Effector memory CD8-positive, alpha-beta T cell (primary cell): ENCODE results near the gene WDR31.

Source experiments
- ATAC-seq: fragments of 150-1000 bp; cut with Tn5 transposase; replicated peaks from 2 replicates; pipeline ENCODE4 v1.10.0; 2021; ENCODE audit warnings: mild to moderate bottlenecking, moderate library complexity
- DNase-seq, 3 experiments: peaks; one replicate each; pipeline ENCODE4 v3.0.0; 2021
- H3K27ac Mint-ChIP-seq, 2 donors: one replicate each; pipeline ENCODE4 v1.8.0; 2022; ENCODE audit warnings: mild to moderate bottlenecking in 2 of 2, mixed read lengths in 2 of 2, moderate library complexity in 2 of 2
- H3K27me3 Mint-ChIP-seq, 2 donors: one replicate each; pipeline ENCODE4 v1.8.0; 2022; ENCODE audit warnings: mixed read lengths in 2 of 2
- H3K36me3 Mint-ChIP-seq: one replicate; pipeline ENCODE4 v1.8.0; 2022; ENCODE audit warnings: mild to moderate bottlenecking, moderate library complexity, mixed read lengths; ENCODE audit not compliant: insufficient read depth
- H3K4me1 Mint-ChIP-seq, 2 donors: one replicate each; pipeline ENCODE4 v1.8.0; 2022; ENCODE audit warnings: low read depth in 2 of 2, mixed read lengths in 2 of 2
- H3K4me3 Mint-ChIP-seq, 2 donors: one replicate each; pipeline ENCODE4 v1.8.0; 2022; ENCODE audit warnings: mild to moderate bottlenecking in 2 of 2, mixed read lengths in 2 of 2, moderate library complexity in 2 of 2
- H3K9me3 Mint-ChIP-seq, 2 donors: one replicate each; pipeline ENCODE4 v1.8.0; 2022; ENCODE audit warnings: mixed read lengths in 2 of 2

The WDR31 gene

GRCh38 chr9:113290052-113290607 is 49.9 kb downstream of the WDR31 start:
- H3K4me3 Mint-ChIP-seq, result no peak overlapping the region
- no peaks in the 10 kb centered on the region for H3K27me3 Mint-ChIP-seq
- H3K27ac Mint-ChIP-seq, result no peak overlapping the region
- peaks cover 69% of the 10 kb centered on the region for H3K36me3 Mint-ChIP-seq
- ATAC-seq (no peak), DNase-seq (no peak)
- no peaks in the 10 kb centered on the region for H3K4me1 Mint-ChIP-seq
- H3K9me3 Mint-ChIP-seq, result no peaks in the 10 kb centered on the region

- H3K36me3 Mint-ChIP-seq, result peaks cover 79% of the 10 kb centered on the region
- no peak overlapping the region for H3K4me3 Mint-ChIP-seq
- ATAC-seq (no peak), DNase-seq (no peak)
- no peaks in the 10 kb centered on the region for H3K27me3 Mint-ChIP-seq
- H3K27ac Mint-ChIP-seq, result no peak overlapping the region
- no peaks in the 10 kb centered on the region for H3K9me3 Mint-ChIP-seq
- no peaks in the 10 kb centered on the region for H3K4me1 Mint-ChIP-seq
Measured at GRCh38 chr9:113289091-113289490, 51.0 kb downstream of the WDR31 start.

GRCh38 chr9:113281356-113281755 is 58.7 kb downstream of the WDR31 start:
- ATAC-seq (no peak), DNase-seq (no peak)
- no peaks in the 10 kb centered on the region for H3K27me3 Mint-ChIP-seq
- peak overlapping the region; percentile 16 to 17 for H3K27ac Mint-ChIP-seq
- peaks cover 0 to 6% of the 10 kb centered on the region in 2 donors for H3K4me1 Mint-ChIP-seq
- peaks cover 67% of the 10 kb centered on the region for H3K36me3 Mint-ChIP-seq
- H3K9me3 Mint-ChIP-seq, result no peaks in the 10 kb centered on the region
- H3K4me3 Mint-ChIP-seq, result no peak overlapping the region

- H3K27ac Mint-ChIP-seq, result no peak overlapping the region
- H3K4me3 Mint-ChIP-seq, result no peak overlapping the region
- ATAC-seq, result no peak
- H3K36me3 Mint-ChIP-seq, result peaks cover 47% of the 10 kb centered on the region
- H3K27me3 Mint-ChIP-seq, result no peaks in the 10 kb centered on the region
- no peak for DNase-seq
- peaks cover 0 to 9% of the 10 kb centered on the region in 2 donors for H3K4me1 Mint-ChIP-seq
- no peaks in the 10 kb centered on the region for H3K9me3 Mint-ChIP-seq
Measured at GRCh38 chr9:113278840-113279239, 61.2 kb downstream of the WDR31 start.

- H3K4me3 Mint-ChIP-seq, result no peak within 1 kb of the TSS
- H3K27ac Mint-ChIP-seq, result no peak within 1 kb of the TSS
- no peaks in the 10 kb centered on the region for H3K9me3 Mint-ChIP-seq
- ATAC-seq (peak; percentile 96), DNase-seq (peak; percentile 90 to 93 (median 92))
- H3K27me3 Mint-ChIP-seq, result no peaks in the 10 kb centered on the region
- H3K36me3 Mint-ChIP-seq, result peaks cover 41% of the 10 kb centered on the region
- H3K4me1 Mint-ChIP-seq, result peaks cover 7 to 8% of the 10 kb centered on the region in 2 donors
Measured at GRCh38 chr9:113275157-113276131, 64.6 kb downstream of the WDR31 start, which contains the start of the genes CDC26 and PRPF4. TSS of gene CDC26 (minus strand) at chr9:113275572. CDS start at chr9:113272507, 3,065 bp downstream. TSS of gene PRPF4 (plus strand) at chr9:113275658. CDS start at chr9:113275744, 86 bp downstream.

DNA sequence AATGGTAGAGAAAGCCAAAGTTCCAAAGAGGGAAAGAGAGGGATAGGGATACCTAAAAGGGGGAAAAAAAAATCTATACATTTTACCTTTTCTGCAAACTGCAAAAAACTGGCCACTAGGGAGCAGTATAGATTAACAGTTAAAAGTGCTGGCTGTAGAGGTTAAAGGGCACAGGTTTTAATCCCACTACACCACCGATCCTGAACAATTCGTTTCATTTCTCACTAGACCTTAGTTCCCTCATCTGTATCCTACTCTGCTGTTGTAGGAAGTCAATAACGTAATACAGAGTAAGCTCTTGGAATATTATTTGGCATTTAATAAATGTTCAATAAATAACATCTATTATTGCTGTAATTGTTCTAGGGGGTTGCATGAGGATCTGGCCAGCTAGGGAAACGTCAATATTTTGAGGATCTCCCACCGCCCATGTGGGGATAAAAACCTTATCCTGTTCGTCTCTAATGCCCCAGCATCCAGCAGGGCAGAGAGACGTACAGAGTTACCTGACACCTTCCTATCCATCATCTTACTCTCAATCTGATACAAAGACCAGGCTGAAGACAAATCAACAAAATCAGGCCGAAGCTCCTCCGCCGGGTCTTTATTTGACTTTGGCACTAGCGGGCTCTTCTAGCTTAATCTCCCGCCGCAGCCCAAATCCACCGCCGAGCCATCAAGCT is 65.5 kb downstream of the WDR31 start:
- ATAC-seq (peak; percentile 15), DNase-seq (peak; percentile 47 to 48 (median 48))
- Mint-ChIP-seq H3K4me1 (peaks cover 9 to 14% of the 10 kb centered on the region in 2 donors), H3K27me3 (no peaks in the 10 kb centered on the region), H3K9me3 (no peaks in the 10 kb centered on the region), H3K36me3 (peaks cover 40% of the 10 kb centered on the region), H3K27ac (no peak overlapping the region), H3K4me3 (no peak overlapping the region)

DNA sequence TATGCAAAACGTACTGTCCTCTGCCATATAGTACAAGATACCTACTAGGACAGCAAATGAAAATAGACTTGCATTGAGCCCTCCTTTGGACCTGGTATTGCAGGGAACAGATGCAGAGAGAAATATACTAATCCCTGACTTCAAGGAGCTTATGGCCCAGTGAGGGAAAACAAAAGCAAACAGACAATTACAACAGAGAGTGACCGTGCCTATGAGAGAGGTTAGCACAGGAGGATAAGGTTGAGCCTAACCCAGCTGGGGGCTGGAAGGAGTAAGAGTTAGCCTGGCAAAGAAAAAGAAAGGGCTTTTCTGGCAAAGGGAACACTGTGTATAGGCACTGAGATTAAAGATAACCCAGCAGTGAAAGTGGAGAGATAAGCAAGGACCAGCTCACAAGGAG is 70.2 kb downstream of the WDR31 start:
- Mint-ChIP-seq H3K27me3 (no peaks in the 10 kb centered on the region), H3K4me3 (no peak overlapping the region), H3K4me1 (peaks cover 8 to 18% of the 10 kb centered on the region in 2 donors), H3K27ac (peak overlapping the region; percentile 9 to 87), H3K9me3 (no peaks in the 10 kb centered on the region), H3K36me3 (peaks cover 57% of the 10 kb centered on the region)
- ATAC-seq (no peak), DNase-seq (no peak)

DNA sequence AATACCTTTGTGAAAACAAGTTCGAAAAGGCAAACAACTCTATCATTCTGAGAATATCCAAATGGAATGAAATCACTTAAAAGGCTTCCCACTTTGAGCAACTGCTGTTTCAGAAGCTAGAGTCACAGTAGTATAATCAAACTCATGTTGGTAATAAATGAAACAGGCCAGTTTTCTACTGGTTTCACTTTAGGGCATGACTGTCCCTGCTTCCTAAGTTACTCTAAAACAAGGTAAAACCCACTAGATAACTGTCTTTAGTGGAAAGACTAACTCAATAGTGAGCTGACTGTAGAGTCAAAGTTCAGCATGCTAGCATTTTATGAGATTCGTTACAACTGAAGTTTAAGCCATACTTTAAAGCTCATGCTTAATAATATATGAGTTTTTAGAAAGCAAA is 70.7 kb downstream of the WDR31 start:
- peaks cover 8 to 18% of the 10 kb centered on the region in 2 donors for H3K4me1 Mint-ChIP-seq
- no peak for DNase-seq
- no peak overlapping the region for H3K4me3 Mint-ChIP-seq
- H3K36me3 Mint-ChIP-seq, result peaks cover 57% of the 10 kb centered on the region
- peak overlapping the region in 1 of 2 donors; percentile 87 for H3K27ac Mint-ChIP-seq
- H3K27me3 Mint-ChIP-seq, result no peaks in the 10 kb centered on the region
- H3K9me3 Mint-ChIP-seq, result no peaks in the 10 kb centered on the region
- ATAC-seq, result no peak

- ATAC-seq, result no peak
- no peaks in the 10 kb centered on the region for H3K27me3 Mint-ChIP-seq
- peak overlapping the region in 1 of 2 donors; percentile 42 for H3K27ac Mint-ChIP-seq
Measured at GRCh38 chr9:113267911-113268566, 72.0 kb downstream of the WDR31 start.

DNA sequence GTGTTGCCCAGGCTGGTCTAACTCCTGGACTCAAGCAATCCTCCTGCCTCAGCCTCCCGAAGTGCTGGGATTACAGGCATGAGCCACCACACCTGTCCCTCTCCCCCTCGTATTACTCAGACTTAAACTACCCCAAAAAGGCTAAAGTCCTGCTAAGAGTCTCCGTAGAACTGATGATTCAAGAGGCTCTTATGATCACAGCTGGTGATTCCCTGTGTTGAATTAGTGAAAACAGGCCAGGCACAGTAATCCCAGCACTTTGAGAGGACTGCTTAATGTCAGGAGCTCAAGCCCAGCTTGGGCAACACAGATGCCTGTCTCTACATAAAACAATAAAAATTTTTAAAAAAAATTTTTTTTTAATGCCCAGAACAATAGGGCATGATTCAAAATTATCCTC is 73.9 kb downstream of the WDR31 start:
- Mint-ChIP-seq H3K9me3 (no peaks in the 10 kb centered on the region), H3K4me1 (peaks cover 5 to 17% of the 10 kb centered on the region in 2 donors), H3K4me3 (no peak overlapping the region)

More at GRCh38 chr9:113267911-113268566, 72.0 kb downstream of the WDR31 start:
- DNase-seq, result no peak
- Mint-ChIP-seq H3K9me3 (no peaks in the 10 kb centered on the region), H3K36me3 (peaks cover 52% of the 10 kb centered on the region), H3K4me3 (no peak overlapping the region), H3K4me1 (peaks cover 5 to 18% of the 10 kb centered on the region in 2 donors)

More for the DNA sequence above, 73.9 kb downstream of the WDR31 start:
- H3K27ac Mint-ChIP-seq, result peak overlapping the region in 1 of 2 donors; percentile 19
- ATAC-seq, result no peak
- peaks cover 40% of the 10 kb centered on the region for H3K36me3 Mint-ChIP-seq
- no peak for DNase-seq
- H3K27me3 Mint-ChIP-seq, result no peaks in the 10 kb centered on the region
